Large intestine (tissue), 3 donors: ENCODE results near the gene ZNF561. TPM values are rescaled to one million over a fixed set of nuclear protein-coding genes. Genes with fewer than 3 reads are reported as not detected.

ENCODE experiments used
- DNase-seq, 2 donors: peaks; one replicate each; pipeline versions ENCODE4 v3.0.0 to v3.0.0-alpha.2; 2013
- H3K27ac ChIP-seq: one replicate; pipeline ENCODE4 v1.5.1; 2013; ENCODE audit warnings: low read length
- H3K27me3 ChIP-seq: 2 replicates; pipeline ENCODE4 v1.6.1; 2013; ENCODE audit warnings: low read length; ENCODE audit not compliant: control insufficient read depth, insufficient read depth
- H3K36me3 ChIP-seq: 2 replicates; pipeline ENCODE4 v1.6.1; 2013; ENCODE audit warnings: low read length; ENCODE audit not compliant: control insufficient read depth, insufficient read depth
- H3K4me1 ChIP-seq: one replicate; pipeline ENCODE4 v1.6.1; 2013; ENCODE audit warnings: low read length; ENCODE audit not compliant: control insufficient read depth, insufficient read depth
- H3K4me3 ChIP-seq: one replicate; pipeline ENCODE4 v1.5.1; 2013; ENCODE audit warnings: low read length
- H3K9me3 ChIP-seq: one replicate; pipeline ENCODE4 v1.6.1; 2013; ENCODE audit warnings: mild to moderate bottlenecking, low read depth, low read length, moderate library complexity; ENCODE audit not compliant: control insufficient read depth
- WGBS: methylation state at CpG from one replicate; pipeline ENCODE4 v1.1.5; 2013; ENCODE audit warnings: low lambda C conversion rate; ENCODE audit not compliant: insufficient coverage; 5-methylcytosine and 5-hydroxymethylcytosine counted together
- polyA plus RNA-seq: library from polyadenylated mRNA; unstranded; fragments of 120-200 nt; gene quantifications from one replicate; pipeline ENCODE4 v1.2.1, GENCODE V29; 2013

ZNF561 gene
- polyA plus RNA-seq, 1 donor, result 39.6 TPM

- no peak for DNase-seq
- peaks cover 13% of the 10 kb centered on the region for H3K36me3 ChIP-seq
- no peak overlapping the region for H3K4me3 ChIP-seq
- WGBS, result no CpG with 5 or more reads among the region's 6 CpGs
- H3K9me3 ChIP-seq, result peaks cover 4% of the 10 kb centered on the region
- H3K4me1 ChIP-seq, result no peaks in the 10 kb centered on the region
- no peaks in the 10 kb centered on the region for H3K27me3 ChIP-seq
- H3K27ac ChIP-seq, result no peak overlapping the region
Observed at GRCh38 chr19:9641810-9642209, 20.8 kb upstream of the ZNF561 start.

GRCh38 chr19:9640956-9641355 lies 19.9 kb upstream of the ZNF561 start:
- Histone ChIP-seq H3K4me3 (no peak overlapping the region), H3K36me3 (peaks cover 12% of the 10 kb centered on the region), H3K27ac (no peak overlapping the region), H3K9me3 (peaks cover 3% of the 10 kb centered on the region), H3K27me3 (no peaks in the 10 kb centered on the region), H3K4me1 (no peaks in the 10 kb centered on the region)
- WGBS, result 71% methylated on average over 1 of the region's 1 CpG
- DNase-seq, result no peak

GRCh38 chr19:9636018-9636417 lies 15.0 kb upstream of the ZNF561 start:
- no peaks in the 10 kb centered on the region for H3K27me3 ChIP-seq
- H3K27ac ChIP-seq, result no peak overlapping the region
- peaks cover 22% of the 10 kb centered on the region for H3K36me3 ChIP-seq
- H3K4me1 ChIP-seq, result no peaks in the 10 kb centered on the region
- WGBS, result 100% methylated on average over 3 of the region's 5 CpGs
- DNase-seq, result no peak
- H3K9me3 ChIP-seq, result peaks cover under 1% of the 10 kb centered on the region
- no peak overlapping the region for H3K4me3 ChIP-seq

- Histone ChIP-seq H3K27ac (no peak overlapping the region), H3K4me3 (no peak overlapping the region), H3K36me3 (peaks cover 8% of the 10 kb centered on the region), H3K27me3 (no peaks in the 10 kb centered on the region), H3K9me3 (no peaks in the 10 kb centered on the region), H3K4me1 (no peaks in the 10 kb centered on the region)
- no CpG with 5 or more reads among the region's 2 CpGs for WGBS
- no peak for DNase-seq
Observed at GRCh38 chr19:9627856-9628255, 6.8 kb upstream of the ZNF561 start.

GRCh38 chr19:9622531-9622930 lies 1.5 kb upstream of the ZNF561 start:
- H3K4me1 ChIP-seq, result no peaks in the 10 kb centered on the region
- no peaks in the 10 kb centered on the region for H3K9me3 ChIP-seq
- H3K36me3 ChIP-seq, result peaks cover 15% of the 10 kb centered on the region
- H3K27me3 ChIP-seq, result no peaks in the 10 kb centered on the region
- no peak overlapping the region for H3K4me3 ChIP-seq
- no peak overlapping the region for H3K27ac ChIP-seq
- no CpG with 5 or more reads among the region's 2 CpGs for WGBS
- no peak for DNase-seq

GRCh38 chr19:9620842-9621155 lies 233 bp downstream of the ZNF561 start:
- H3K4me3 ChIP-seq, result peak overlapping the region; percentile 94
- H3K27ac ChIP-seq, result peak overlapping the region; percentile 95
- no peaks in the 10 kb centered on the region for H3K27me3 ChIP-seq
- H3K9me3 ChIP-seq, result peaks cover 2% of the 10 kb centered on the region
- H3K36me3 ChIP-seq, result peaks cover 30% of the 10 kb centered on the region
- WGBS, result no CpG with 5 or more reads among the region's 16 CpGs
- H3K4me1 ChIP-seq, result no peaks in the 10 kb centered on the region
- DNase-seq, result no peak

- Histone ChIP-seq H3K9me3 (peaks cover 10% of the 10 kb centered on the region), H3K4me1 (no peaks in the 10 kb centered on the region), H3K36me3 (peaks cover 79% of the 10 kb centered on the region), H3K27me3 (no peaks in the 10 kb centered on the region), H3K4me3 (no peak overlapping the region), H3K27ac (no peak overlapping the region)
- no peak for DNase-seq
Observed at GRCh38 chr19:9615844-9616243, 5.2 kb downstream of the ZNF561 start.

- Histone ChIP-seq H3K4me3 (no peak overlapping the region), H3K27ac (no peak overlapping the region), H3K36me3 (peaks cover 70% of the 10 kb centered on the region), H3K9me3 (peaks cover 13% of the 10 kb centered on the region), H3K4me1 (no peaks in the 10 kb centered on the region), H3K27me3 (no peaks in the 10 kb centered on the region)
- WGBS, result no CpG with 5 or more reads among the region's 2 CpGs
- no peak for DNase-seq
Observed at GRCh38 chr19:9610484-9611113, 10.4 kb downstream of the ZNF561 start.

- no peaks in the 10 kb centered on the region for H3K27me3 ChIP-seq
- no peaks in the 10 kb centered on the region for H3K4me1 ChIP-seq
- no peak for DNase-seq
- no peak overlapping the region for H3K4me3 ChIP-seq
- H3K36me3 ChIP-seq, result peaks cover 54% of the 10 kb centered on the region
- peaks cover 22% of the 10 kb centered on the region for H3K9me3 ChIP-seq
- H3K27ac ChIP-seq, result no peak overlapping the region
- no CpG with 5 or more reads among the region's 5 CpGs for WGBS
Observed at GRCh38 chr19:9608912-9609311, 12.1 kb downstream of the ZNF561 start.

GRCh38 chr19:9597027-9597426 lies 24.0 kb downstream of the ZNF561 start:
- Histone ChIP-seq H3K9me3 (peaks cover 8% of the 10 kb centered on the region), H3K4me1 (no peaks in the 10 kb centered on the region), H3K27ac (no peak overlapping the region), H3K36me3 (no peaks in the 10 kb centered on the region), H3K4me3 (no peak overlapping the region), H3K27me3 (no peaks in the 10 kb centered on the region)
- 100% methylated on average over 1 of the region's 3 CpGs for WGBS
- no peak for DNase-seq

GRCh38 chr19:9586764-9587163 lies 34.3 kb downstream of the ZNF561 start:
- peaks cover 2% of the 10 kb centered on the region for H3K27me3 ChIP-seq
- H3K4me3 ChIP-seq, result no peak overlapping the region
- no peak overlapping the region for H3K27ac ChIP-seq
- WGBS, result 20% methylated on average over 1 of the region's 7 CpGs
- H3K36me3 ChIP-seq, result peaks cover 3% of the 10 kb centered on the region
- no peaks in the 10 kb centered on the region for H3K4me1 ChIP-seq
- DNase-seq, result peak; percentile 60 to 67
- no peaks in the 10 kb centered on the region for H3K9me3 ChIP-seq
